ENCODE data around the gene MBNL1.

Gene MBNL1

DNA sequence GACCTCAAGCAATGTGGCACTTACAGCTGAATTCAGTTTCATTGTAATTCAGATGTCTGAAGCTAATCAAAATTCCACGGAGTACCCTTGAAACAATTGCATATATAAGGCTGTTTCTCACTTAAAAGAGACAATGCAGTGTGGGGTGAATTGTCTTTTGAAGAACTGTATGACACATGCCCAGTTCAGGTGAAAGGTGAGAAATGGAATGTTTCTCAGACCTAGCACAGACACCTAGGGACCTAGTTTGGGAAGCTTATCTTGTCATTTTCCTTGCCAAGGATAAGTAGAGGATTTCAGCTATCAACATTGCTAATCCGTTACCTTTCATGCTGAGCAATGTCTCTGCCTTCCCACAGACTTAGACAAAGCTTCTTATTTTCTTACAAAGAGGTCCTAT, 36.3 kb downstream of the MBNL1 start:
- Mint-ChIP-seq H3K4me1 (ENCODE audit: low read depth) (peaks cover 96% of the 10 kb centered on the region), H3K36me3 (peaks cover 9% of the 10 kb centered on the region), H3K9me3 (ENCODE audit: low read depth) (no peaks in the 10 kb centered on the region), H3K27me3 (no peaks in the 10 kb centered on the region), H3K27ac (peak overlapping the region; percentile 78), H3K4me3 (no peak overlapping the region)

GRCh38 chr3:152307829-152308474, 39.2 kb downstream of the MBNL1 start:
- Mint-ChIP-seq H3K27ac (peak overlapping the region; percentile 89), H3K36me3 (peaks cover 10% of the 10 kb centered on the region), H3K4me1 (ENCODE audit: low read depth) (peaks cover 80% of the 10 kb centered on the region), H3K9me3 (ENCODE audit: low read depth) (no peaks in the 10 kb centered on the region), H3K4me3 (peak overlapping the region; percentile 33), H3K27me3 (no peaks in the 10 kb centered on the region)

DNA sequence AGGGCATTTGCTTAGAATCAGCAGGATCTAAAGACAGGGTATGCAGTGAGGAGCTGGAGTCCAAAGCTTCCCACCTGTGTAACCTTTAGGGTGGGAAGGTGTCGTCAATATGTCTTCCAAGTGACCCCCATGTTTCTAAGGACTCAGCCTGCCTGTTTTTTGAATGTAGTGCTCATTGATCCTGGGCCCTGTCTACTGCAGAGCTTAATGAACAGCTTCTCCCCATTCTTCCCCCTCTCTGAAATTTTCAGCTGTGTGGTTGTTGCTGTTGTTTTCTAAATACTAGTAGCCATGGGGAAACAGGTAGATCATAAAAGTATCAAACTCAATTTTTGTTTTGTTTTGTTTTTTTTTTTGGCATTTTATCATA, 39.7 kb downstream of the MBNL1 start:
- H3K9me3 Mint-ChIP-seq (ENCODE audit: low read depth): no peaks in the 10 kb centered on the region
- H3K36me3 Mint-ChIP-seq: peaks cover 13% of the 10 kb centered on the region
- no peaks in the 10 kb centered on the region for H3K27me3 Mint-ChIP-seq
- H3K27ac Mint-ChIP-seq: peak overlapping the region; percentile 89
- peak overlapping the region; percentile 39 for H3K4me3 Mint-ChIP-seq
- H3K4me1 Mint-ChIP-seq (ENCODE audit: low read depth): peaks cover 79% of the 10 kb centered on the region

- Mint-ChIP-seq H3K27me3 (no peaks in the 10 kb centered on the region), H3K36me3 (peaks cover 14% of the 10 kb centered on the region), H3K9me3 (ENCODE audit: low read depth) (no peaks in the 10 kb centered on the region), H3K4me3 (peak overlapping the region; percentile 44), H3K27ac (peak overlapping the region; percentile 89), H3K4me1 (ENCODE audit: low read depth) (peaks cover 81% of the 10 kb centered on the region)
These were observed 40.3 kb downstream of the MBNL1 start for GRCh38 chr3:152309031-152309430.

- peaks cover 81% of the 10 kb centered on the region for H3K4me1 Mint-ChIP-seq (ENCODE audit: low read depth)
- no peaks in the 10 kb centered on the region for H3K9me3 Mint-ChIP-seq (ENCODE audit: low read depth)
- H3K36me3 Mint-ChIP-seq: peaks cover 14% of the 10 kb centered on the region
- no peaks in the 10 kb centered on the region for H3K27me3 Mint-ChIP-seq
- peak overlapping the region; percentile 51 for H3K4me3 Mint-ChIP-seq
- H3K27ac Mint-ChIP-seq: peak overlapping the region; percentile 89
These were observed 41.0 kb downstream of the MBNL1 start for GRCh38 chr3:152309535-152310307.

DNA sequence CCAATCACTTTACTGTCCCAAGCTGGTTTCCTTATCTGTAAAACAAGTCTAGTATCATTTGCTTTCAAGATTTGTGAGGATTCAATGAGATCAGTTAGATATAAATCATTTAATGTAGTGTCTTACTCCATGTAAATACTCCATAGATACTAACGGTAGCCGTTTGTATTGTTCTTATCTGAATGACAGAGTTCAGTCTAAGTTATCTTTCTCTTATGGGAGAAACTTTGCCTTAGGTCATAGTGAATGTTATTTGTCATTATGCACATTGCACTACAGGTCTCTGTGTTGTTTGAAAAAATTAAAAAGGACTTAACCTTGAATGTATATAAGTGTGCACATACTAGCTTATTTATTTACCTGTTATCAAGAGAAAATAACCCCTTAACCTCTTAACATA, 44.7 kb downstream of the MBNL1 start:
- Mint-ChIP-seq H3K9me3 (ENCODE audit: low read depth) (no peaks in the 10 kb centered on the region), H3K27ac (peak overlapping the region; percentile 75), H3K27me3 (no peaks in the 10 kb centered on the region), H3K4me1 (ENCODE audit: low read depth) (peaks cover 76% of the 10 kb centered on the region), H3K4me3 (no peak overlapping the region), H3K36me3 (peaks cover 13% of the 10 kb centered on the region)

GRCh38 chr3:152313914-152314313, 45.2 kb downstream of the MBNL1 start:
- Mint-ChIP-seq H3K4me1 (ENCODE audit: low read depth) (peaks cover 76% of the 10 kb centered on the region), H3K4me3 (no peak overlapping the region), H3K9me3 (ENCODE audit: low read depth) (no peaks in the 10 kb centered on the region), H3K27ac (peak overlapping the region; percentile 88), H3K27me3 (no peaks in the 10 kb centered on the region), H3K36me3 (peaks cover 13% of the 10 kb centered on the region)

- H3K9me3 Mint-ChIP-seq (ENCODE audit: low read depth): no peaks in the 10 kb centered on the region
- H3K27me3 Mint-ChIP-seq: no peaks in the 10 kb centered on the region
- peaks cover 77% of the 10 kb centered on the region for H3K4me1 Mint-ChIP-seq (ENCODE audit: low read depth)
- peak overlapping the region; percentile 88 for H3K27ac Mint-ChIP-seq
- H3K4me3 Mint-ChIP-seq: peak overlapping the region; percentile 65
- H3K36me3 Mint-ChIP-seq: peaks cover 13% of the 10 kb centered on the region
These were observed 46.1 kb downstream of the MBNL1 start for GRCh38 chr3:152314677-152315353.

DNA sequence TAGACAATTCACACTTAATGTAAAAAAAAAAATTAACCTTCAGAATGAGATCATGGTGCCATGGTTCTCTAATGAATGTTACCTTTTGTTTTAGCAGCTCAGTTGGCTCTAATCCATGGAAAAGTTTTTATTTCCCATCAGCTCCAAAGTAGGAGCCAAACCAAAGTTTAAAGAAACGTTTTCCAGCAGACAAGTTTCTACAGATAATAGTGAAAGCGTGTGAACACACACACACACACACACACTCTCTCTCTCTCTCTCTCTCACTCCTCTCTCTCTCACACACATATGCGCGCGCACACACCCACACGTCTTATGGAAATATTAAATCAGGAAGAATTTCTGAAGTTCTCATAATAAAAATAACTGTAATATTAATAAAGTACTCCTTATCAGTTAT, 46.9 kb downstream of the MBNL1 start:
- Mint-ChIP-seq H3K36me3 (peaks cover 13% of the 10 kb centered on the region), H3K4me3 (peak overlapping the region; percentile 50), H3K9me3 (ENCODE audit: low read depth) (no peaks in the 10 kb centered on the region), H3K27me3 (no peaks in the 10 kb centered on the region), H3K4me1 (ENCODE audit: low read depth) (peaks cover 77% of the 10 kb centered on the region), H3K27ac (peak overlapping the region; percentile 94)

GRCh38 chr3:152316318-152316717, 47.6 kb downstream of the MBNL1 start:
- no peaks in the 10 kb centered on the region for H3K27me3 Mint-ChIP-seq
- peaks cover 82% of the 10 kb centered on the region for H3K4me1 Mint-ChIP-seq (ENCODE audit: low read depth)
- no peaks in the 10 kb centered on the region for H3K9me3 Mint-ChIP-seq (ENCODE audit: low read depth)
- H3K36me3 Mint-ChIP-seq: peaks cover 13% of the 10 kb centered on the region
- peak overlapping the region; percentile 50 for H3K4me3 Mint-ChIP-seq
- H3K27ac Mint-ChIP-seq: peak overlapping the region; percentile 94

GRCh38 chr3:152317184-152317583, 48.5 kb downstream of the MBNL1 start:
- H3K4me3 Mint-ChIP-seq: no peak overlapping the region
- no peaks in the 10 kb centered on the region for H3K27me3 Mint-ChIP-seq
- H3K9me3 Mint-ChIP-seq (ENCODE audit: low read depth): no peaks in the 10 kb centered on the region
- H3K36me3 Mint-ChIP-seq: peaks cover 13% of the 10 kb centered on the region
- peak overlapping the region; percentile 84 for H3K27ac Mint-ChIP-seq
- H3K4me1 Mint-ChIP-seq (ENCODE audit: low read depth): peaks cover 89% of the 10 kb centered on the region

GRCh38 chr3:152317956-152318355, 49.2 kb downstream of the MBNL1 start:
- peak overlapping the region; percentile 84 for H3K27ac Mint-ChIP-seq
- no peaks in the 10 kb centered on the region for H3K27me3 Mint-ChIP-seq
- H3K9me3 Mint-ChIP-seq (ENCODE audit: low read depth): no peaks in the 10 kb centered on the region
- H3K4me3 Mint-ChIP-seq: peak overlapping the region; percentile 27
- H3K36me3 Mint-ChIP-seq: peaks cover 8% of the 10 kb centered on the region
- H3K4me1 Mint-ChIP-seq (ENCODE audit: low read depth): peaks cover 89% of the 10 kb centered on the region

GRCh38 chr3:152318512-152318911, 49.8 kb downstream of the MBNL1 start:
- peak overlapping the region; percentile 5 for H3K4me3 Mint-ChIP-seq
- H3K4me1 Mint-ChIP-seq (ENCODE audit: low read depth): peaks cover 87% of the 10 kb centered on the region
- peaks cover 5% of the 10 kb centered on the region for H3K36me3 Mint-ChIP-seq
- peak overlapping the region; percentile 84 for H3K27ac Mint-ChIP-seq
- no peaks in the 10 kb centered on the region for H3K27me3 Mint-ChIP-seq
- H3K9me3 Mint-ChIP-seq (ENCODE audit: low read depth): no peaks in the 10 kb centered on the region

DNA sequence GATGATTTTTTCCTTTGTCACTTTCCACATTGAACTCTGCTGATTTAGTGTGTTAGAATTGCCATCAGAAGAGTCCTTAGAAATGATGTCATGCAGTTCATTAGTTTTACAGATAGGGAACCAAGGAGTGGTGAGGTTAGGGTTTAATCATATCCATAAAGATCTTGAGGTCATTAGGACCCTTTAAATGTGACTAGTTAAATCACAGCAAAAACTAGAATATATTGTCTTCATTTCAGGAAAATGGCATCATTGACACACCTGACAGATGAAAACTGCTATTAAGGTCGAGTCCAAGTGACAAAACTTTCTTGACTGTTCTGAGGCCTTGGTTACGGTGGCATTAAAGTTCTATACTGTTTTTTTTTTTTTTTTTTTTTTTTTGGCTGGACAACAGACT, 50.5 kb downstream of the MBNL1 start:
- Mint-ChIP-seq H3K27me3 (no peaks in the 10 kb centered on the region), H3K4me3 (peak overlapping the region; percentile 52), H3K4me1 (ENCODE audit: low read depth) (peaks cover 87% of the 10 kb centered on the region), H3K9me3 (ENCODE audit: low read depth) (no peaks in the 10 kb centered on the region), H3K27ac (peak overlapping the region; percentile 84), H3K36me3 (peaks cover 5% of the 10 kb centered on the region)
